Measurements from ENCODE around the gene GCN1. TPM values are rescaled to one million over a fixed set of nuclear protein-coding genes. Genes with fewer than 3 reads are reported as not detected.

GCN1 gene
- total and polyA plus RNA-seq, 11 donors: 7.2 to 51.7 (median 33.7) TPM

- no peak for DNase-seq
- 86 to 89% (median 87%) methylated on average over 30 to 32 of the region's 32 CpGs for WGBS, 4 donors
- no peak for ATAC-seq
- Histone ChIP-seq H3K4me1 (no peaks in the 10 kb centered on the region), H3K36me3 (peaks cover 0 to 100% (median 95%) of the 10 kb centered on the region in 9 donors), H3K27ac (no peak overlapping the region), H3K27me3 (no peaks in the 10 kb centered on the region), H3K4me3 (no peak overlapping the region), H3K9me3 (no peaks in the 10 kb centered on the region)
- intact Hi-C loops (cut with DNase I): no loop called here
- no peak for TF ChIP-seq CTCF (IDR thresholded peaks at IDR 0.05)
- TF ChIP-seq POLR2A (IDR thresholded peaks at IDR 0.05): no peak
Observed at GRCh38 chr12:120216742-120217605, 22.5 kb upstream of the GCN1 start.

GRCh38 chr12:120215766-120216735, 21.5 kb upstream of the GCN1 start:
- 81 to 84% (median 82%) methylated on average over 23 of the region's 23 CpGs for WGBS, 4 donors
- Histone ChIP-seq H3K27me3 (no peaks in the 10 kb centered on the region), H3K27ac (no peak overlapping the region), H3K4me3 (no peak overlapping the region), H3K36me3 (peaks cover 0 to 100% (median 95%) of the 10 kb centered on the region in 9 donors), H3K9me3 (no peaks in the 10 kb centered on the region), H3K4me1 (no peaks in the 10 kb centered on the region)
- DNase-seq: no peak
- peak in 1 of 4 donors; percentile 3 for ATAC-seq
- intact Hi-C loops (cut with DNase I): no loop called here
- TF ChIP-seq POLR2A (IDR thresholded peaks at IDR 0.05) (no peak), CTCF (IDR thresholded peaks at IDR 0.05) (no peak)

- Histone ChIP-seq H3K9me3 (no peaks in the 10 kb centered on the region), H3K36me3 (peaks cover 0 to 100% (median 95%) of the 10 kb centered on the region in 9 donors), H3K4me1 (no peaks in the 10 kb centered on the region), H3K27me3 (no peaks in the 10 kb centered on the region), H3K4me3 (no peak overlapping the region), H3K27ac (no peak overlapping the region)
- TF ChIP-seq POLR2A (IDR thresholded peaks at IDR 0.05) (no peak), CTCF (IDR thresholded peaks at IDR 0.05) (no peak)
- 81 to 89% (median 86%) methylated on average over 15 of the region's 15 CpGs for WGBS, 4 donors
- DNase-seq (no peak), ATAC-seq (no peak)
- intact Hi-C loops (cut with DNase I): no loop called here
Observed at GRCh38 chr12:120215357-120215735, 20.8 kb upstream of the GCN1 start.

Data from heart left ventricle (tissue), 16 donors.